HUES48 (cell line): Measurements from ENCODE around the gene SEC61A2.

Source experiments
- H3K27ac ChIP-seq: one replicate; pipeline ENCODE4 v1.7.0; 2013; ENCODE audit warnings: low read depth, low read length, inconsistent platforms
- H3K27me3 ChIP-seq: 2 replicates; pipeline ENCODE4 v1.6.1; 2013; ENCODE audit warnings: mild to moderate bottlenecking, low read length; ENCODE audit not compliant: control insufficient read depth, insufficient read depth
- H3K36me3 ChIP-seq: 2 replicates; pipeline ENCODE4 v1.6.1; 2013; ENCODE audit warnings: low read length; ENCODE audit not compliant: control insufficient read depth, insufficient read depth
- H3K4me1 ChIP-seq: 2 replicates; pipeline ENCODE4 v1.6.1; 2013; ENCODE audit warnings: mild to moderate bottlenecking, low read length; ENCODE audit not compliant: control insufficient read depth, insufficient read depth
- H3K4me3 ChIP-seq: 2 replicates; pipeline ENCODE4 v1.5.1; 2013; ENCODE audit warnings: mild to moderate bottlenecking, low read depth, low read length
- H3K9ac ChIP-seq: 2 replicates; pipeline ENCODE4 v1.6.1; 2013; ENCODE audit warnings: mild to moderate bottlenecking, low read depth, low read length, moderate library complexity
- H3K9me3 ChIP-seq: 2 replicates; pipeline ENCODE4 v1.6.1; 2013; ENCODE audit warnings: low read length; ENCODE audit not compliant: control insufficient read depth, insufficient read depth

The SEC61A2 gene

GRCh38 chr10:12111528-12111927 is 17.9 kb upstream of the SEC61A2 start:
- H3K4me1 ChIP-seq: no peaks in the 10 kb centered on the region
- H3K9ac ChIP-seq: no peak overlapping the region
- H3K27ac ChIP-seq: no peak overlapping the region
- H3K27me3 ChIP-seq: no peaks in the 10 kb centered on the region
- peaks cover 87% of the 10 kb centered on the region for H3K36me3 ChIP-seq
- no peak overlapping the region for H3K4me3 ChIP-seq
- H3K9me3 ChIP-seq: no peaks in the 10 kb centered on the region

- no peaks in the 10 kb centered on the region for H3K4me1 ChIP-seq
- no peak overlapping the region for H3K9ac ChIP-seq
- no peaks in the 10 kb centered on the region for H3K9me3 ChIP-seq
- no peaks in the 10 kb centered on the region for H3K27me3 ChIP-seq
- H3K27ac ChIP-seq: no peak overlapping the region
- no peak overlapping the region for H3K4me3 ChIP-seq
- H3K36me3 ChIP-seq: peaks cover 82% of the 10 kb centered on the region
These were observed 15.8 kb upstream of the SEC61A2 start for GRCh38 chr10:12113627-12114026.

GRCh38 chr10:12121673-12122072 is 7.8 kb upstream of the SEC61A2 start:
- H3K27me3 ChIP-seq: no peaks in the 10 kb centered on the region
- H3K4me1 ChIP-seq: no peaks in the 10 kb centered on the region
- H3K36me3 ChIP-seq: peaks cover 58% of the 10 kb centered on the region
- H3K4me3 ChIP-seq: no peak overlapping the region
- H3K9me3 ChIP-seq: no peaks in the 10 kb centered on the region
- no peak overlapping the region for H3K27ac ChIP-seq
- no peak overlapping the region for H3K9ac ChIP-seq

- Histone ChIP-seq H3K4me3 (peak overlapping the region; percentile 74), H3K27ac (no peak overlapping the region)
These were observed 878 bp downstream of the SEC61A2 start for GRCh38 chr10:12130237-12130872.

GRCh38 chr10:12135631-12136030 is 6.2 kb downstream of the SEC61A2 start:
- peaks cover 37% of the 10 kb centered on the region for H3K36me3 ChIP-seq
- H3K9me3 ChIP-seq: no peaks in the 10 kb centered on the region
- H3K4me1 ChIP-seq: no peaks in the 10 kb centered on the region
- H3K27ac ChIP-seq: no peak overlapping the region
- H3K9ac ChIP-seq: no peak overlapping the region
- H3K4me3 ChIP-seq: no peak overlapping the region
- H3K27me3 ChIP-seq: no peaks in the 10 kb centered on the region

More at GRCh38 chr10:12130237-12130872, 878 bp downstream of the SEC61A2 start:
- H3K9me3 ChIP-seq: no peaks in the 10 kb centered on the region
- H3K9ac ChIP-seq: no peak overlapping the region
- peaks cover 6% of the 10 kb centered on the region for H3K36me3 ChIP-seq
- H3K27me3 ChIP-seq: no peaks in the 10 kb centered on the region
- H3K4me1 ChIP-seq: peaks cover 3% of the 10 kb centered on the region; the same call in 1 of the 2 replicates

GRCh38 chr10:12140038-12140437 is 10.6 kb downstream of the SEC61A2 start:
- Histone ChIP-seq H3K4me3 (no peak overlapping the region), H3K9ac (no peak overlapping the region), H3K9me3 (no peaks in the 10 kb centered on the region), H3K36me3 (peaks cover 68% of the 10 kb centered on the region), H3K4me1 (no peaks in the 10 kb centered on the region), H3K27ac (no peak overlapping the region), H3K27me3 (no peaks in the 10 kb centered on the region)

- Histone ChIP-seq H3K27ac (no peak overlapping the region), H3K4me3 (no peak overlapping the region), H3K4me1 (no peaks in the 10 kb centered on the region), H3K36me3 (peaks cover 47% of the 10 kb centered on the region), H3K27me3 (no peaks in the 10 kb centered on the region), H3K9me3 (no peaks in the 10 kb centered on the region), H3K9ac (no peak overlapping the region)
These were observed 15.1 kb downstream of the SEC61A2 start for GRCh38 chr10:12144538-12144937.

GRCh38 chr10:12150163-12150562 is 20.7 kb downstream of the SEC61A2 start:
- Histone ChIP-seq H3K4me3 (no peak overlapping the region), H3K9ac (no peak overlapping the region), H3K27ac (no peak overlapping the region), H3K4me1 (no peaks in the 10 kb centered on the region), H3K9me3 (no peaks in the 10 kb centered on the region), H3K36me3 (peaks cover 28% of the 10 kb centered on the region), H3K27me3 (no peaks in the 10 kb centered on the region)

GRCh38 chr10:12154516-12154915 is 25.0 kb downstream of the SEC61A2 start:
- Histone ChIP-seq H3K9ac (no peak overlapping the region), H3K27me3 (no peaks in the 10 kb centered on the region), H3K9me3 (no peaks in the 10 kb centered on the region), H3K36me3 (peaks cover 48% of the 10 kb centered on the region), H3K4me1 (no peaks in the 10 kb centered on the region), H3K4me3 (no peak overlapping the region), H3K27ac (no peak overlapping the region)

GRCh38 chr10:12156367-12157123 is 27.1 kb downstream of the SEC61A2 start:
- Histone ChIP-seq H3K27ac (no peak overlapping the region), H3K27me3 (no peaks in the 10 kb centered on the region), H3K36me3 (peaks cover 51% of the 10 kb centered on the region), H3K4me3 (no peak overlapping the region), H3K9me3 (no peaks in the 10 kb centered on the region), H3K4me1 (no peaks in the 10 kb centered on the region), H3K9ac (no peak overlapping the region)

- no peak overlapping the region for H3K27ac ChIP-seq
- H3K27me3 ChIP-seq: no peaks in the 10 kb centered on the region
- peaks cover 66% of the 10 kb centered on the region for H3K36me3 ChIP-seq
- no peaks in the 10 kb centered on the region for H3K4me1 ChIP-seq
- no peak overlapping the region for H3K9ac ChIP-seq
- no peaks in the 10 kb centered on the region for H3K9me3 ChIP-seq
- no peak overlapping the region for H3K4me3 ChIP-seq
These were observed 28.6 kb downstream of the SEC61A2 start for GRCh38 chr10:12158111-12158510.
